GM11168 (cell line): ENCODE data around the gene NRXN3.

Experiments used
- in situ Hi-C: fragments of 300-500 bp; cut with MboI; formaldehyde crosslinking; loops from one replicate; pipeline ENCODE4 v1.12.0; 2022; ENCODE audit warnings: low sequenced_read_pairs; ENCODE audit not compliant: unreplicated experiment

The NRXN3 gene

DNA sequence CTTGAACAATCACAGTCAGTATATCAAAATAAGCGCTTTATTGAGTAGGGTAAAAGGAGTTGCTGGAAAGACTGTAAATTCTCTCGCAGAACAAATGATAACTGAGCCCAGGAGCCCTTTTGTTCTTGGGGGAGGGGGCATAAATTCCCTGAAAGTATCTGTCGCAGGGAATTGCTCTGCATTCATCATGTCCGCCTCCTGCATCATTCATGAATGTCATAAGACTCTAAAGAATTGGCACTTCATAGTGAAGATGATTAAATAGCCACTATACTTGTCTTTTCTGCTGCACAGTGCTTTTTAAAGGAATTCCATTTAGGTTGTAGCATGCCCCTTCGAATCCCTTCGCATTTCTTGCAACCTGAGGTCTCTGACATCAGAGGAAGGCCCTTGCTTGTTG lies 1278.8 kb downstream of the NRXN3 start:
- in situ Hi-C loops, result no loop called here

DNA sequence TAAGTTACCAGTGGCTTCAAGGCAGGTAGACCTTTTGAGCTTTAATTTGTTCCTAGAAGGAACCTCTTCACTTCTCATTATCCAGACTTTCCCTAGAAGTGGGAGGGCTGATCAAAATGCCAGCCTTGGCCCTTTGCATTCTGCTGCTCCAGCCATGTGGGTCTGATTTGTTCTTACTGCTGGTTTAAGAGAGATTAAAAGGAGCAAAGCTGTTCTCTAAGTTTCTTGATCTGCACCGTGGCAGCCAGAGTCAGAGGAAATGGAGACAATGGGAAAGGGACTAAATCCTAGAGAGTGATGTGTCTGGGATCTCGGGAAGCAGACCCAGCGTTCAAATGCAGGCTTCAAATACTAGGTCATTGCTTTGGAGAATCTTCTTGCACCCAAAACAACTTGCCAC lies 1281.4 kb downstream of the NRXN3 start:
- in situ Hi-C loops, result no loop called here

DNA sequence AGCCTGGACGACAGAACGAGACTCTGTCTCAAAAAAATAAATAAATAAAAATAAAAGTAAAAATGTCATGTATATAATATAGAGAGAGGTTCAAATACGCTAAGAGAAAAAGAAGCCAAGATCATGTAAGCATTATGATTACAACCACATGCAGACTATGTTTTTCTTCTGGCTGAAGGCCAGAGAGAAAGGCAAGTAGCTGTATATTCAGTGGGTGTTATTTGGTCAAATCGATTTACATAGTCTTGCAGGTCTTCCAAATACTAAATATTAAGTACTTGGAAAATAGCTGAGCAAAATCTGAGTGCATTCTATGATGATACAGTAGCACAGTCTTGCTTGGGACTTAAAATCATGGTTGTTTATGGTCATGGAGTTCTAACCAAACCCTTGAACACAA lies 1283.1 kb downstream of the NRXN3 start:
- in situ Hi-C loops, result no loop called here

GRCh38 chr14:79464468-79464867 lies 1294.3 kb downstream of the NRXN3 start:
- in situ Hi-C loops, result no loop called here

DNA sequence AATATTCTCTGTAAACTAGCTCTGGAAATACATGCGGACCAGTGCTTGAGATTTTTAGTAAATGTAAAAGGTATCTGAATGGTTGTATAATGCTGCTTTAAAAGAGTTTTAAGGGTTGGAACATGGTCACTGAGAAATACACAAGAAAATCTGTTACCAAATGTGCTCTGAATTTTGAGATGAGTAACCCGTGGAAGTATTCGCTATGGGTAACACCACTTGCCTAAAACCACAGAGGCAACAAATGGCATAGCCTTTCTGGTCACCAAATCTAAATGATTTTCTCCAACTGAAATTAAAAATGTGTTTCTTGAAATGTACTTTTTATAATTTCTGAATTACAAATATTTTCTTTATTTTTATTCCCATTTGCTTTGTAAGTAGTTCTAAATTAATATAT lies 1295.5 kb downstream of the NRXN3 start:
- in situ Hi-C loops, result no loop called here

DNA sequence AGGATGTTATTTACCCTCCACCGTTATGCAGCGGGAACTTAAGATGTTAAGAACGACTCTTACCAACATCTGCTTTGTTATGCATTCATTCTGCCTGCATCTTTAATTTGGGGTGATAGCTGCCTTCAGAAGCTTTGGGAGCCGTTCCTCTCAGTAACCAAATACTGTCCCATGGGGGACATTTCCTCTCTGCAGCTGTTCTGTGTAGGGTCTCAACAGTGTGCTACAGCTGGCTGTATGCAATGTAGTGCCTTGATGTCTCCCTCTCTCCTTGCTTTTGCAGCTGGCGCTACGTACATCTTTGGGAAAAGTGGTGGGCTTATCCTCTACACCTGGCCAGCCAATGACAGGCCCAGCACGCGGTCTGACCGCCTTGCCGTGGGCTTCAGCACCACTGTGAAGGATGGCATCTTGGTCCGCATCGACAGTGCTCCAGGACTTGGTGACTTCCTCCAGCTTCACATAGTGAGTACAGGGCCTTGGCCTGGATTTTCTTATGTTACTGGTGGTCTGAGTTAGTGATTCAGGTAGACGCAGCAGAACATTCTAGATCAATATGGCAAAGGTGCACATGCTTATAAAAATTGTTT lies 1296.9 kb downstream of the NRXN3 start:
- in situ Hi-C loops, result no loop called here

- in situ Hi-C loops, result no loop called here
These were observed 1297.7 kb downstream of the NRXN3 start for GRCh38 chr14:79467835-79468234.

GRCh38 chr14:79468486-79468885 lies 1298.3 kb downstream of the NRXN3 start:
- in situ Hi-C loops, result no loop called here

- in situ Hi-C loops, result no loop called here
These were observed 1303.5 kb downstream of the NRXN3 start for GRCh38 chr14:79473651-79474050.

GRCh38 chr14:79475887-79476532 lies 1305.8 kb downstream of the NRXN3 start:
- in situ Hi-C loops, result no loop called here

DNA sequence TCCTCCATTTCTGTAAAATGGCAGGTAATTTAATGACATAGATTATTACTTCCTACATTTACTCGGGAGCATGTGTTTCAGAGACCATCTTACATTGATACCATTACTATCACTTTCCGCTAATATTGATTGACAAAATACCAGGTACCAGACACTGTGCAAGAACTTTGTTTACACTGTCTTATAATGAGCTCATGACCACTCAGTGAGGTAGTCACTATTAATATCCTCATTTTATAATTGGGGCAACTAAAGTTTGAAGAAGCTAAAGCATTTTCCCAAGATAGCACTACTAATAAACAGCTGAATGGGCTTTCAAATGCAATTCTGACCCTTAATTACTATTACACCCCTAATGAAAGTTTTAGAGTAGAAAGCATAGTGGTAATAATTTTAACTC lies 1306.4 kb downstream of the NRXN3 start:
- in situ Hi-C loops, result no loop called here

DNA sequence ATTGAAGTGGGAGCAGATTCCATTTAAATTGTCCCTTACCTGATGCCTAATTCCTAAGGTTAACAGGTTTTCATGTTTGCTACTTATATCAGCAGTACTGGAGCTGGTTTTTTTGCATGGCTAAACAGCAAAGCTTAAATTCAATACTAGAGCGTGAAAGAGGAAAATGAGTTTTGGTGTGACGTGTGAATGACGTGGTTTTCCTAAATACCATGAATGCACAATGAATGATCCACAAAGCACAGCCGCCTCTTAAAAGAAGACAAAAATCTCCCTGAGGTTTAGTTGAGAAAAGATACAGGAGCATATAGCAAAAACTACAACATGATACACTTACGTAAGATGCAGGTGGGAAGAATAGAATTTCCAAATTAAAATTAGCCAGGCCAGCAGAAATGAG lies 1310.0 kb downstream of the NRXN3 start:
- in situ Hi-C loops, result no loop called here

- in situ Hi-C loops, result no loop called here
These were observed 1312.7 kb downstream of the NRXN3 start for GRCh38 chr14:79482825-79483224.

DNA sequence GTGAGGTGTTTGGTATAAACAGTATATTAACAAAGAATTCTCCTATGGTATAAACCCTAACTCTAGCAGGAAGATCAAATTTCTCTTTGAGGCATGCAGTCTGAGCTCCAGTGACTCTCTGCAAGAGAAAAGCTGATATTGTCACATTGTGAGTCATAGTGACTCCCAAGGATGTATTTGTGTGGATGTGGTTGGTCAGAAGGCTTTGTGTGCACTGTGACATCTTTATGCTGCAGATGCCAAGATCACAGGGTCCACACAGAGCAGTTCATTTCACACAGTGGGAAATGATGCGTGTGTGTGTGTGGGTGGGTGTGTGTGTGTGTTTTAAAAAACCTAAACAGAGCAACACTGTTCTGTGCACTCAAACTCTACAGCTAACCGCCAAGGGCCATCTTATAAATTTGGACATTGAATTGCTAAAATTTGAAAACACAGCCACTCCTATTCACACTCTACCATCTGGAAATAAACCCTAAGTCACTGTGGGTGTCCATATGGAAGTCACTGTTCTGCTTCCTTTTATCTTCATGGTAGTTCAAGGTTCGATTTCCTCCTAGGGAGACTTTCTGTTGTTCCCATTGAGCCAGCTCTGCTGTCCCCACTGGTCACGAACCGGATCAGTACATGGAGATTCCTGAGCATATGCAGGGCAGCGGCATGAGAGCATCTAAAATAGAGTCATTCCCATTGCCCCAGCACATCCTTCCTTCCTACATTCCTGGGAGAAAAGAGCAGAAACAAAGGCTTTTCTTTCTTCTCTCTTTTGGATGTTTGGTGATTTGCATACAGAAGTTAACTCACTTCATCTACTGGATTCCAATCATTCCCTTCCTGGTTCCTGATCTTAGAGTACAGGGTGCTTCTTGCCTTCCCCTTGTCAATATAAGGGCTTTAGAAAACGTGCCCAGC lies 1313.6 kb downstream of the NRXN3 start:
- in situ Hi-C loops, result no loop called here

DNA sequence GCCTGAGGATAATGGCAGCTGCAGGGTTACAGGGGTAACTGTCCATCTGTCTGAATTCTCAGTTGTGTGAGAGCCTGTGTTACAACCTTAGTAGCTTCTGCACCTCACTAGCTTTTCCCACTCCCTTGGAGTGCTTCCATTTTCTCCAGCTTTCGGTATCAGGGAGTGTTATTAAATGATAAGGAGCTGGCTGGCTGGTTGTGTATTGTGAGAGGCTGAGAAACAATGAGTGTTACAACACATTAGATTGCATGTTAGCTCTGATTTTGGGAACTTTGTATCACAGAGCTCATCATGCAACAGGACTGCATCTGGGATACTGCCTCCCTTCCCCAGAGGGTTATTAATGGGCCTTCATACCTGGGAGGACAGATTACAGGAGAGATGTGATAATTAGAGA lies 1317.5 kb downstream of the NRXN3 start:
- in situ Hi-C loops, result no loop called here

GRCh38 chr14:79491161-79491560 lies 1321.0 kb downstream of the NRXN3 start:
- in situ Hi-C loops, result no loop called here

GRCh38 chr14:79493081-79493645 lies 1323.0 kb downstream of the NRXN3 start:
- in situ Hi-C loops, result no loop called here

DNA sequence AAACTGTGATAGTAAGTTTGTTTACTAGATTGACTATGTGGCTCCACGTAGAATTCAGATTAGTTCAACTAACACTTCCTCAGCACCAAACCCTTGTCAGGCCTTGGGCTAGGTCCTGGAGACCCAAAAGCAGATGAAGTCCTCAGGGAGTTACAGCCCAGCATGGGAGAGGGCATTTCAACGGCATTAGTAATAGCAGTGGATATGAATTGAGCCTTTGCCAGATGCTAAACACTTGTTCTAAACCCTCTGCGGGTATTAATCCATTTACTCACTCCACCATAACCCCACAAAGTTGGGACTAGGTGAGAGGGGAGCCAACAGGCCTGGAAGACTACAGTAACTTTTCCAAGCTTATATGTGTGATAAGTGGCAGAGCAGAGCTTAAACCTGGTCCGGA lies 1326.5 kb downstream of the NRXN3 start:
- in situ Hi-C loops, result no loop called here

- in situ Hi-C loops, result no loop called here
These were observed 1330.3 kb downstream of the NRXN3 start for GRCh38 chr14:79500489-79500888.

GRCh38 chr14:79502136-79502750 lies 1332.1 kb downstream of the NRXN3 start:
- in situ Hi-C loops, result no loop called here

DNA sequence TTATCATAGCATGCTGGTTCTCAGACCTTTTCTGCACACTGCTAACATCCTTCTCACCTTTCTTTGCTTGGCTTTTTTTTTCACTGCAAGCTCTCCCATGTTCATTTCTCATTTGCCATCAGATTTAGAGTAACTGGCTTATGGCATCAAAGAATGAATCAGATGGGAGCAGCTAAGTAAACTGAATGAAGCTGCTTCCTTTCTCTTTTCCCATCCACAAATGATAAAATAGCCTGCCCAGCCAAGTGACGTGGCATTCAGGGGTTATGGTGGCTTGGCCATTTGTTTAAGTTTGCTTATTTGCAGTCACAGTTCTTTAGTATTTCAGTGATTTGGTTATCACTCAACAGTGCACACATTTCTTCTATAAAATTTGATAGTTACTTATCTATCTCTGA lies 1332.6 kb downstream of the NRXN3 start:
- in situ Hi-C loops, result no loop called here
